Glomerular visceral epithelial cell (primary cell): ENCODE measurements around the gene MNAT1.
"Not testable (repeated sequence)": the region's sequence is repeated elsewhere in the genome, so short reads cannot be mapped to it uniquely, and the experiment has no call there.

Source experiments
- DNase-seq: peaks from one replicate; pipeline ENCODE4 v3.0.0-alpha.2; 2016; ENCODE audit errors: extremely low spot score

MNAT1 gene

DNA sequence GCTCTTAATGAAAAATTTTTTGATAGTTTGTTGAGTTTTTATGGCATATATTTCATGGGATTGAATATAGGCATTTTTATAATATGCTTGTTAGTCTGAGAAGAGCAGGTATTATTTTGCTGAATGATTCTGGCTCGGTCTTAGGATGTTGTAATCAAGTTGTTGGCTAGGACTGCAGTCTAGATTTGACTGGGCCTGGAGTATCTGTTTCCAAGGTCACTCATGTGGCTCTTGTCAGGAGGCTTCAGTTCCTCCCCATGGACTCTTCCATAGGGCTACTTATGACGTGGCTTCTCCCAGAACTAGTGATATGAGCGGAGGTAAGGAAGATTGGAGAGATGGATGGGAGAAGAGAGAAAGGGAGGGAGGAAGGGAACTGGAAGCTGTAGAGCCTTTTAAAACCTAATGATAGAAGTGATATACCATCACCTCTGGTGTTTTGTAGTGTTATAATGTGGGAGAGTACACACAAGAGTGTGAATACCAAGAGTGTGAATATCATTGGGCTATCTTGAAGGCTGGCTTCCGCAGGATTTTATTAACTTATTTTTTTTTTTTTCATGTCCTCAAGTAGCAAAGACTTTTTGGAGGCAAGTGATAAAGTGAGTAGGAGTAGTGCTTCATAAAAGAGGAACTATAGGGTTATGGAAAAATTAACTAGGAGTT, 4.4 kb downstream of the MNAT1 start:
- no peak for DNase-seq

DNA sequence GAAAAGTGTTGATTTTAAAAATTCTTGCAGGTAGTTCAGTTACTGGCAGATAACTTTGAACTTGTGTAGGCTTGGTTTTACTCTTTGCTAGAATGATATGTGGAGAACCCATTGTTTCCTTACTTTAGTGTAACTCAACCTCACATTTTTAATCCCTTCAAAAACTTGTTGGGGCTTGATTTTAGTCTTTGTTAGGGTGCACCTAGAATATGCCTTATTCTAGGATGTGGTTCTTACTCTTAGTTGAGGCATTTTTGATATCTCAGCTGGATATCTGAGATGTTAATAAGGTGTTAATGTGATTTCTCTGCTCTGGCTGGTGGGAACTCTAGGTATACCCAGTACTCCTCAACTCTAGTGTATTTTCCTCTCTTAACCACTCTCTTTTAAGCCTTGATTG, 10.0 kb downstream of the MNAT1 start:
- no peak for DNase-seq

DNA sequence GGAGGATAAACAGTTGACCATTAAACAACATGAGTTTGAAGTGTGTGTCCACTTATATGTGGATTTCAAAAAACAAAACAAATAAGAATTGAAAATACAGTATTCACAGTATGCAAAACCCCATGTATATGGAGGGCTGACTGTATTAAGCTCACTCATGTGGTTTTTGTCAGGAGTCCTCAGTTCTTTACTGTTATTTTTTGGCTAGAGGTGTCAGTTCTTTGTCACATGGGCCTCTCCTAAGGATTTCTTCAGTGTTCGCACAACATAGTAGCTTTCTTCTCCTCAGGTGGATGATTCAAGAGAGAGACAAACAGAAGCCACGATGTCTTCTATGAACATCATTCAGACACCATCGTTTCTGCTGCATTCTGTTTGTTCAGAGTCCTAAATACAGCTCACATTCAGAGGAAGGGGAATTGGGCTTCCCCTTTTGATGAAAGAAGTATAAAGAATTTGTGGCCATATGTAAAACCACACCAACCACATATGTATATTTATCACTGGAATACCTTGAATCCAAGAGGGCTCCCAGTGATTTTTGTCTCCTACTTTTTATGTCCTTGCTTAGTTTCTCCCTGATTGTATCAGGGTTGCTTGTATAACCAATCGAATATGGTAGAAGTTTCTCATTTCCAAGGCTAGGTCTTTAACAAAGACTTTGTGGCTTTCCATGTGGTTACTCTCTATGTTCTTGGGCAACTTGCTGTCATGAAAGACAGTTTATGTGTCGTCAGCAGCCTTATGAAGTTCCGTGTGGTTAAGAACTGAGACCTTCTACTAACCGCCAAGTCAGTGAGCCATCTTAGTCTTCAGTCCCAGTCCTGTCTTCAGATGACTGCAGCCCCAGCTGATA, 18.9 kb downstream of the MNAT1 start:
- DNase-seq, result peak; percentile 53

DNA sequence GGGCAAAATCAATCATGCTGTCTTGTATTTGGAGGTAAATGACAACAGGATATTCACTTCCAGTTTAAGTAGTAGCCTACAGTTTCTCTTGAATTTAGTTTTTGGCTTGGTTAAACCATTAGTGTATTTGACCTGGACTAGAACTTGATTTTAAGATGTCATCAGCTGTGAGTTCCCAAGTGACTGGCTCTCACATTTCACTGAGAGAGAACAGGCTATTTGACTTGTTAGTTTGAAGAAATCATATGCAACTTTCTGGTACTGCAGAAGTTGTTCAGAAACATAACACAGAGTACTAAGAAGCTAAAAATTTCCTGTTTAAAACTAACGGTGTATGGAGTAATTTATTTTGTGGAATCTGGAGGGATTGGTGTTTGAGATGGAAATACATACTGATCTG, 22.3 kb downstream of the MNAT1 start:
- DNase-seq, result no peak

DNA sequence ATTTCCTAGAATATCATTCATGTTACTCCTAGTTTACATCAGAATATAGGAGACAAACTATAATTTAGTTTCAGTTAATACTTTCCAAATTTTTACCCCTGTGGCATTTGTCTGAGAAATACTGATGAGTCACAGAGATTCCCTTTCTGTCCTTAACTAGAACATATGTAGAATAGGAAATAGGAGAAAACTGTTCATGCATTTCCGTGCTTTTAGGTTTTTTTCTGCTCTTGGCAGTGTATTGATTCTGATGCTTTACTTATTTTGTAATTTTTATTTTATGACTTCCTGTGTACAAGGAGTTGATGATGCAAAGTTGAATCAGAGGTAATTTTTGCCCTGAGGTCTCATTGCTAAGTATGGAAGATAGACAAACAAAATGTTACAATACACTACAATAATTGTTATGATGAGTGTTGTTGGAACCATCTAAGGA, 23.0 kb downstream of the MNAT1 start:
- DNase-seq, result no peak

DNA sequence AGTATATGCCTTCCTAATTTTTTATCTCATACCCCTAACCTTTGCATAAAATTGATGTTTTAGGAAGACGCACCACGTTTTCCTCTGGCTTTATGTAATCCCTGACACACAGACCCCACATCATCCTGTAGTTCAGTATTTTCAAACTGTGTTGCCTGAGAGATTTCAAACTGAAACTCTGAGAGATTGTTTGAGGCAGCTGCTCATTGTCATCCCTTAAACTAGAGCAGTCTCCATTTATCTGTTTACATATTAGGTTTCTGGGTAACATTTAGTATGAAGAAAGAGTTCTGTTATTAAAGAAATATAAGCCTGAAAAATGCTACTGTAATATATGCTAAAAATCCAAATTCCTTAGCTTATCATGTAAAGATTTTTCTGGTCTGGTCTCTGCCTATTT, 24.3 kb downstream of the MNAT1 start:
- no peak for DNase-seq

DNA sequence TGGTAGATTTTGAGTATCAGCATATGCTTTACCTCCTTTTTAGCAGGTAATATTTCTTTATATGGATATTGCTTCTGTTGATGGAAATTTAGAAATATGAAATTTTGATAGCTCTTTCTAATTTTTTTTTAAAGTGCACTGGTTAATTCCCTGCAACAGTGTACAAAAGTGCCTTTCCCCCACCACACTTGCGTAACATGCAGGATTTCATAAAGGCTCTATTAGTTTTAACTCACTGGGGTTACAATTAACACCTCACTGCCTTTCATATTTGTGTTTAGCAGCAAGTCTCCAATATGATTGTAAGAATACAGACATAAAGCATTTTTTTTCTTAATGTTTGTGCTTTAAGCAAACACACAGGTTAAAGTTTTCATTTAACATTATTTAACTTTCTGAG, 25.6 kb downstream of the MNAT1 start:
- no peak for DNase-seq

DNA sequence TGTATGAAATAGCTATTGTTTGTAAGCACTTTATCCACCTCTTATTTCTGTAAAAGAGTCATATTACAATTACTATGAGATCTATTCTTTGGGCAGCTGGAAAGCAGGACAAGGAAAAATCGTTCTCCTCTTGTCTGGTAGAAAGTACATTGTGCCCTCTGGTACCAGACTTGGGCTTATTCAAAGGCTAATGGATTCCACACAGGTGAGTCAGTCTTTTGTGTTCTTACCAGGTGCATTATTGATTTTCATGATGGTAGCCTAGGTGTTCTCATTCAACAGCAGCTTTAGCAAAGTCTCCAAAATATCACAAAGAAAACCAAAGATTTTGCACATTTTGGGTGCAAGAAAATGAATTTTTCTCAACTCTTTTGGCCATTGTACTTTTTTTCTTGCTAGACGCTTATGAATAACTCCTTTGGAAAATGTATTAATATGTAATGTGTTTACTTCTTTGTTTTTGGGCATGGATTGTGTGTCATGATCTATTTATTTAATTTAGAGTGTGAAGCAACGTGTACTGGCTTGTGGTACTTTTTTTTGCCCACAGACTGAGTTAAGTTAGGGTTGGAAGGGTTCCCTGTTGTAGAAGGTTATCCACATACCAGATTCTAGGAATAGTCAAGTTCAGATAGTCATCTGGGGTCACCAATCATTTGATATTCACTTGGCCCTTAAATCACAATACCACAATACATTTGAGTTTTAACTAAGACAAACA, 26.2 kb downstream of the MNAT1 start:
- no peak for DNase-seq

DNA sequence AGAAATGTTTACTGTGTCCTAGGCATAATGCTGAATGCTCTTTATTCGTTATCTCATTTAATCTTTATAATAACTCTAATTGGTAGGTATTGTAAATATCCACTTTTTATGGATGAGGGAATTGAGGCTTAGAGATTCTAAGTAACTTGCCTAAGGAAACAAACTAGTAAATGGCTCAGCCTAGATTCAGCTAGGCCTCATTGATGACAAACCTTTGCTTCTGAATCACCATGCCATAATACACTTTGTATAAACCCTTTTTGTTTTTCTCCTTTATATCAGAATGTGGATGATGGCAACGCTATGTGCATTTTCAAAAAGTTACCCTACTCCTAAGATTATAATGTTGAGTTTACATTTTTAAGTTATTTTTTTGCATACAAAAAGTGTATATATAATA, 34.0 kb downstream of the MNAT1 start:
- DNase-seq, result no peak

DNA sequence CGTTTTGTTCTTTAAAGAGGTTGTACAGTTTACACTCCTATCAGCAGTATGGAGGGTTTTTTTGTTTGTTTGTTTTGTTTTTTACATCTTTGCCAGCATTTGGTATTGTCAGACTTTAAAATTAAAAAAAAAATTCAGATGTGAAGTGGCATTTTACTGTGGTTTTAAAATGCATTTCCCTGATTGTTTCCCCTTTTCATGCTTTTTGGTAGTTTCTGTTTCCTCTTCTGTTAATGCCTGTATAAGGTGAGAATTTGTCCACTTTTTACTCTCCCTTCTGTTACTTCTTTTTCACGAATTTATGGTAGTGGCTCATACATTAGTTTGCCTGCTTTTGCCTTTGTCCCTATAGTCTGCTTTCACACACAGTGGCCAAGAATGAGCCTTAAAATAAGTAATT, 36.6 kb downstream of the MNAT1 start:
- DNase-seq, result no peak

DNA sequence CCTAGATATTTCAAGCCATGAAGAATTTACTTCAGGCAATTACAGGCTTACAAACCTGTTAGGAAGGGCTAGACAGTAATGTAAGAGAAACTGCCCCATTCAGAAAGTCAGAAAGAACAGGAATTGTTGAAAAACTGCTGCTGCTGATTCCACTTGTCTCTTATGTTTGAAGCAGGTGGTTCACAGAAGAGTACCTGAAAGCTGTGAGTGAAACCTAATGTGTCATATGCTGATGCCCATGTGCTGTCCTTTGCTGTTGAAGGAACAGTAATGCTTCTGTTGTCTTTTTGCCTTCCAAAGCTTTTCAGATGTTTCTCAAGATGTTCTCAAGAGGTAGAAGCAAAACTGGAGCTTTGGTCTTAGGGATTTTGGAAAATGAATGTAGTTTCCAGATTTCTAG, 39.0 kb downstream of the MNAT1 start:
- DNase-seq, result no peak

DNA sequence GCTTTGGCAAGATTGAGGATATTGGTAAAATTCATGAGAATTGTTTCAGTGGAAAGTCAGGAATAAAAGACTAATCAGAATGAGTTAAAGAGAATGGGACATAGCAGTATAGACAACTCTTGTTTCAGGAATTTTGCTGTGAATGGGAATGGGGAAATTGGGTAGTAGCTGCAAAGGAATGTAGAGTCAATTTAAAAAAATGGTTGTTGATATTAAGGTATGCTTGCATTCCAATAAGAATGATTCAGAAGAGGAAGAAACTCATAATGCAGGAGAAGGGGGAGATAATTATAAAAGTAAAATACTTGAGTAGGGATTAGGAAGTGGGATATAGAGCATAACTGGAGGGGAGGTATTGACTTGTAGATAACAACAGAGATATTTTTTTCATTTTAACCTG, 40.7 kb downstream of the MNAT1 start:
- DNase-seq, result peak; percentile 44

DNA sequence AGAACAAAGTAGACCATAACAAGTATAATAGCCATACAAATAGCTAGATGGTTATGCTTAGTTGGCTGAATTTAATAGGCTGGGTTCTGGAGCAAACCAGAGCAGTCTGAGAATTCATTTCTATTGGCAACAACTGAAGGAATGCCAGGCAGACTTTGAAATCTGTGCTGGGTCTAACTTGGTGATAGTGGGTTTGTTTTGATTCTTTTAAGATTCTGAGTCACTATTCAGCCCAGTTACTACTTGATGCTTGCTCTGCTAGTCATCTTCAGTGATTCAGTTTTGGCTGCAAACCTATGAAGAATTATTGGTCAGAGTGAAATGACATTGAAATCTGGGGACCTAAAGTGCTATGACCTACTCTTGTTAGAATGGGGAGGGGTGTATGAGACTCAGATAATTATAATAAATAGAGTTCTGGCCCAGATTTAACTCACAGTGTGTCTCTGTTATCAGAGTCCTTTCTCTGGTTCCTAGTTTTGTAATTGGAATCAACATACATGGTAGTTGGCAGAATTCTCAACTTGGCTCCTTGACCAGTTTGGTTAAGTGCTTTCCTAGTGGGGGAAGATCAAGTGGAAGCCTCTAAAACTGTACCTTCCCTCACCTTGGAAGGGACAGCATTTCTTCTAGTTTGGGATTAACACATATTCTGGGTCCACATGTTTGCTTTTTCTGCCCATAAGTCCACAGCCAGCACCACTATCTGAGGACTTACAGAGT, 43.5 kb downstream of the MNAT1 start:
- DNase-seq, result peak; percentile 44

DNA sequence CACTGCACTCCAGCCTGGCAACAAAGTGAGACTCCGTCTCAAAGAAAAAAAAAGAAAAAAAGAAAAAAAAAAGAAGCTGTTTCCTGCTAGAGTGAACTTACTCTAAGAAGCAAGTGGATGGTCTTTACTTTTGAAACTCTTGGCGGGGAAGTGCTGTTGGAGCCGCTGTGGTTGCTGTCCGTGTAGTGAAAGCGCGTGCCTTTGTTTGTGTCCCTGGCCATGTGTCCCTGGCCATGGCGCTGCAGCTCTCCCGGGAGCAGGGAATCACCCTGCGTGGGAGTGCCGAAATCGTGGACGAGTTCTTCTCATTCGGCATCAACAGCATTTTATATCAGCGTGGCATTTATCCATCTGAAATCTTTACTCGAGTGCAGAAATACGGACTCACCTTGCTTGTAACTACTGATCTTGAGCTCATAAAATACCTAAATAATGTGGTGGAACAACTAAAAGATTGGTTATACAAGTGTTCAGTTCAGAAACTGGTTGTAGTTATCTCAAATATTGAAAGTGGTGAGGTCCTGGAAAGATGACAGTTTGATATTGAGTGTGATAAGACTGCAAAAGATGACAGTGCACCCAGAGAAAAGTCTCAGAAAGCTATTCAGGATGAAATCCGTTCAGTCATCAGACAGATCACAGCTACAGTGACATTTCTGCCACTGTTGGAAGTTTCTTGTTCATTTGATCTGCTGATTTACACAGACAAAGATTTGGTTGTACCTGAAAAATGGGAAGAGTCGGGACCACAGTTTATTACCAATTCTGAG, 45.4 kb downstream of the MNAT1 start:
- not testable (repeated sequence) for DNase-seq

DNA sequence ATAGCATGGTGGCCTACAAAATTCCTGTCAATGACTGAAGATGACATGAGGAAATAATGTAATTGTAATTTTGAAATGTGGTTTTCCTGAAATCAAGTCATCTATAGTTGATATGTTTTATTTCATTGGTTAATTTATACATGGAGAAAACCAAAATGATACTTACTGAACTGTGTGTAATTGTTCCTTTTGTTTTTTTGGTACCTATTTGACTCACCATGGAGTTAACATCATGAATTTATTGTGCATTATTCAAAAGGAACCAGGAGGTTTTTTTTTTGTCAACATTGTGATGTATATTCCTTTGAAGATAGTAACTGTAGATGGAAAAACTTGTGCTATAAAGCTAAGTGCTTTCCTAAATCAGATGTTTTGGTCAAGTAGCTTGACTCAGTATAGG, 46.0 kb downstream of the MNAT1 start:
- DNase-seq, result not testable (repeated sequence)

DNA sequence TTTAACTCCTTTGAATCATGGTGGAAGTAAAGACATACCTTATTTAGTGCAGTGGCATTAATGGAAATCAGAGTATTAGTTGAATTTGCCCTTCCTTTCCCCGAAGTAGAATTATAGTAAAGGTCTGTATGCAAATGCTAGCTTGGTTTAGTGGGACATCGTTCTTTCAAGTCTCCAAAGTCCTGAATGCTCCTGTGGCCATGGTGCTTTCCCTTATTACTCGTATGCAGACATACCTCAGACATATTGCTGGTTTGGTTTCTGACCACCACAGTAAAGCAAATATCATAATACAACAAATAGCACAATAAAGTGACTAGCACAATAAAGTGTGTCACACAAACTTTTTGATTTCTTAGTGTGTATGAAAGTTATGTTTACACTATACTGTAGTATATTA, 52.3 kb downstream of the MNAT1 start:
- DNase-seq, result no peak

DNA sequence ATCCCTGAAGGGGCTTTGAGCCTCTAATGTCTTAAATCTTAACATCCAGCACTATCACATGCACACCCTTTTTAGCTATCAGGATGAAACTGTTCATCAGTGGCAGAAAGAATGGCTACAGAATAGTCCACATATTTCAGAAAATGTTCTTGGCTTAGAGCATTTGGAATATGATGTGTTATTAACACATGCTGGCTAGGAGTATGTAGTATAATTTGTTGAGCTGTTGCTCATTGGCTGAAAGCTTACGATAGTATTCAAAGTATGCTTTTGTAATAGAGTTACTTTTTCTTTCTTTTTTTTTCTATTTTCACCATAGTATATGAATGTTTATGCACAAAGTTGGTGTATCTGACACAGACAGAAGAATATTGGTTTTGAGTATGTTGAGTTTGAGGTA, 55.1 kb downstream of the MNAT1 start:
- DNase-seq, result no peak

DNA sequence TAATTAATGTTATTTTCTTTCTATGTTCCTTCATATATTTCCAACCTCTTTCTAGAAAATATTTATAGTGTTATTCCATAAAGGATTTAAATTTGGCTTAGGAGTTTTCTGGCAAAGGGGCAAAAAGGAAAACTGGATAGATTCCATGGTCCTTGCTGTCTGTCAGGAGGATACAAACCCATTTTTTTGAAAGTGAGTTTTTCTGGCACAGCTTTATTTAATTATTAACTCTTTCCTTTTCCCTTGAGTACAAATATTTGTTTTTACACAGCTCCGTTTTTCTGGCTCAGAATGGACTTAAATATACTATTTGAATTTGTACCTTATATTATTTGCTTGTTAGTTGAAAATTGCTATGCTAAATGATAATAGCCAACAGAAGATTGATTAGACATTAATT, 56.3 kb downstream of the MNAT1 start:
- DNase-seq, result no peak

DNA sequence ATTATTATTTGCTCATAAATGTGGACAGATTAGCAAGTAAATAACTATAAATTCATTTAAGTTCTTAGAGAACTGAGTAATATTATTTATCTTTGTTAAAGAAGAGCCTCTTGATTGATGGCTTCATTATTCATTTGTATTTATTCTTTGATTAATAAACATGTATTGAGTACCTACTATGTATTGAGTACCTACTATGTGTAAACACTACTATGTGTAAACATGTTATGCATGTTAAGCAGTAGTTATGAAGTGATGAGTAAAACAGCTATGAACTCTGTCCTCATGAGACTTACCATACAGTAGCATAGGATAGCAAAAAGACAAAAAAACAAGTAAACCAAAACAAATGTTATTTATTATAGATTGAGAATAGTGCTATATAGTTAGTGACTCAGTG, 61.9 kb downstream of the MNAT1 start:
- DNase-seq, result no peak

DNA sequence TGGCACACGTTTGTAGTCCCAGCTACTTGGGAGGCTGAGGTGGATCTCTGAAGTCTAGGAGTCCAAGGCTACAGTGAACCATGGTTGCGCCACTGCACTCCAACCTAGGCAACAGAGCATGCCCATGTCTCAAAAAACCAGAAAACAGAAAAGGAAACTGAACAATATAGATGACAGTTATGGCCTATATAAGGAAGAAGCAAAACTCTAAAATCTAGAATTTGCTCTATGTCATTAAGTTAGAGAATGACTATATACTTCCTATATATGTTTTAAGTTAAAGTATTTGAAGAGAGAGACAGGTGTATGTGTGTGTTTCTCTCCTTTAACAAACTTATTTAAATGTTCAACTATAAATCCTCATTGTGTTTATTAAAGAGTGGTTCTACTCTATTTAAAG, 65.8 kb downstream of the MNAT1 start:
- no peak for DNase-seq

DNA sequence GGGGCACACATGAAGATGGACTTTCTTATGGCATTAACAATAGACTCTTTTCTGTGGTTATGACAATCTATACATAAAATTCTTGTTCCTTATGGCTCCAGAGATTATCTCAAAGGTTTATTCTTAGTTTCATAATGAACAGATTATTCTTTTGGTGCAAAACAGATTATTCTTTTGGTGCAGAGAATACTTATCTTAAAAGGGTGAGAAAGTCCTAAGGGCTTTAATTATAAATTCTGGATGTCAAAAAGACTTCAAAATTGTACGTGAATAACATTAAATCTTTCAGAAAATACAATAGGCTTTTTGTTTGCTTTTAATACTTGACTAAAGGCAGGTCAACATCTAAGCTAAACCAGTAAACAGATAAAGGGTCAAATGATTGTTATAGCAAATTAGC, 69.3 kb downstream of the MNAT1 start:
- no peak for DNase-seq
